ENCODE results near the gene FAM81A.
"Not testable (repeated sequence)": the region's sequence is repeated elsewhere in the genome, so short reads cannot be mapped to it uniquely, and the experiment has no call there.

FAM81A gene

DNA sequence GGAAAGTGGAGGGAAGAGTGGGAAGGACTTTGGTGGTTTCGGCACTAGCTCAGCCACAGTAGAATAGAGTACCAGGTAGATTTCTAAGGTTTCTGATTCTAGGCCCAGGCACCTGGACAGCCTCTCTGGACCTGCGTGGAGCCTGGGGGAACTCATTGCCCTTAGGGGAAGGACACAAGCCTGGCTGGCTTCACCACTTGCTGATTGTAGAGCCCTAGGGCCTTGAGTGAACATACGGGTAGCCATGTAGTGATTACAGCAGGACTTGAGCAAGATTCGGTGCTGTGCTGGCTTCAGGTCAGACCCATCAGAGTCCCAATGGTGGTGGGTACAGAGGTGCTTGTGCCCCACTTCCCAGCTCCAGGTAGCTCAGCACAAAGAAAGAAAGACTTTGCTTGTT is 47.0 kb downstream of the FAM81A start:
- no peak for DNase-seq (ENCODE audit: low read depth, low spot score)

DNA sequence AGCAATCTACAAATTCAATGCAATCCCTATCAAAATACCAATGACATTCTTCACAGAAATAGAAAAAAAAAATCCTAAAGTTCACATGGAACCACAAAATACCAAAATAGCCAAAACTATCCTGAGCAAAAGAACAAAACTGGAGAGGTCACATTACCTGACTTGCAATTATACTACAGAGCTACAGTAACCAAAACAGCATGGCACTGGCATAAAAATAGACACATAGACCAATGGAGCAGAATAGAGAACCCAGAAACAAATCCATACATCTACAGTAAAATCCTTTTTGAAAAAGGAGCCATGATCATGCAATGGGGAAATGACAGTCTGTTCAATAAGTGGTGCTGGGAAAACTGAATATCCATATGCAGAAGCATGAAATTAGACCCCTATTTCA is 51.5 kb downstream of the FAM81A start:
- DNase-seq (ENCODE audit: low read depth, low spot score), result not testable (repeated sequence)

GRCh38 chr15:59491062-59491461 is 53.1 kb downstream of the FAM81A start:
- no peak for DNase-seq (ENCODE audit: low read depth, low spot score)

GRCh38 chr15:59492389-59493377 is 54.7 kb downstream of the FAM81A start:
- DNase-seq (ENCODE audit: low read depth, low spot score), result peak; percentile 4

- no peak for DNase-seq (ENCODE audit: low read depth, low spot score)
Measured at GRCh38 chr15:59501597-59501996, 63.6 kb downstream of the FAM81A start.

DNA sequence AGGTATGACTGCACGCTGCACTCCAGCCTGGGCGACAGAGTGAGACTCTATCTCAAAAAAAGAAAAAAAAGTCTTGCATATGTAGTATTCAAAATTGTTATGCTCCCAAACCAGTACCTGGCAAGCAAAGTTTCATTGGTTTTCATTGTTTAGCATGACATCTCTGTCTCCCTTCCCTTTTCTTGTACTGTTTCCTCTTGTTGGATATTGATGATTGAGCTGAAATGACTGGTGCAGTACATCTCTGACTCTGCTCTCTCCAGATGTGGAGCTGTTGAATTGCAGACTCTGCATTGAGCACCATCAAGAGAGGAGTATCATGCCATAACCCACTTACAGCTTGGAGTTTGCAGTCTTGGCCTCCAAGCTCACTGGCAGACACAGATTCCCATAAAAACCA is 77.2 kb downstream of the FAM81A start:
- no peak for DNase-seq (ENCODE audit: low read depth, low spot score)

- DNase-seq (ENCODE audit: low read depth, low spot score), result no peak
Measured at GRCh38 chr15:59516655-59517461, 78.9 kb downstream of the FAM81A start.

- DNase-seq (ENCODE audit: low read depth, low spot score), result no peak
Measured at GRCh38 chr15:59519329-59519728, 81.3 kb downstream of the FAM81A start.

DNA sequence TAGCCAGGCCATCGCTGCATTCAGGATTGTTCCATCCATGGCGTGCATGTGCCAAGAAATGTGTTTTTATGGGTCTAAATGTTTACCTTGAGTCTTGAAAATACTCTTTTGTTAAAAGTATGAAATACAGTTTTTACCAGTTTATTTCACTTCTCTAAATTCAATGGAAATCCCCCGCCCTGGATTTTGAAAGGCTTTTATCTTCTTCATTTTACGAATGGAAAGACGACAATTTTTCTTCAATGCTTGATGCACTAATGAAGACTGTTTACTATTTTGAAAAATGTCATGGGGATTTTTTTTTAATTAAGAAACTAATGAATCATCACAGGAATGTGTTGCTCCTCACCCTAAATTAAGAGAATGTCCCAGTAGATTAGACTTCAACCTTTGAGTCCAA is 83.5 kb downstream of the FAM81A start:
- DNase-seq (ENCODE audit: low read depth, low spot score), result no peak

GRCh38 chr15:59522988-59523461 is 85.0 kb downstream of the FAM81A start:
- DNase-seq (ENCODE audit: low read depth, low spot score), result no peak

DNA sequence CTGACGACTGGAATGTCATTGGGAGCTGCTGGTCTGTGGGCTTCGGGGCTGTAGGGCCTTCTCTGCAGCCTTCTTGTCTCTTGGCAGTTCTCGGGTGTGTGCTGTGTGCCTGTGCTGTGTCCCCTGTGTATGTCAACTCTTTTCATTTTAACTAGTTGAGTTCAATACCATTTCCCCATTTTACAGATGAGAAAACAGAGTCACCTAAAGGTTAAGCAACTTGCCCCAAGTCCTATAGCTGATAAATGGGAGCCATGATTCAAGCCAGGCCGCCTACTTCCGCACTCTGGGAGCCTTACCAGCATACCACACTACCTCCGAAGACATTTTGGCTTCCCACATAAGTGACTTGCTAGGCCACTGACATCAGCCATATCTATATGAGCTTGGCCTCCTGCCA is 85.7 kb downstream of the FAM81A start:
- no peak for DNase-seq (ENCODE audit: low read depth, low spot score)

DNA sequence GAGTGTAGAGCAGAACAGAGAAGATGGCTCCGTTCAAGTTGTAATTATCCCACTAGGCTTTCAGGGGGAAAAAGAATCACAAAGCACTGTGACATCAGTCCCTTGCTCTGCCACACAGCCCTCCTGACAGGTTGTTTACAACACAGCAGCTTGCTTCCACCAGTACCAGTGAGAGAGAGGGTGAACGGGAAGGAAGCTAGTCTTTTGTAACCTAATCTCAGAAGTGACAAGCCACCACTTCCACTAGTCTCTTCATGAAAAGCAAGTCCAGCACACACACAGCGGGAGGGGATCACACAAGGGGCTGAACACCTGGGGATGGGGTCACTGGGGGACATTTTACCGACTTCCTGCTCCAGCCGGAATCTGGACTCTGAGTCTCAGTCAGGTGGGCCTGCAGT is 86.3 kb downstream of the FAM81A start:
- no peak for DNase-seq (ENCODE audit: low read depth, low spot score)

DNA sequence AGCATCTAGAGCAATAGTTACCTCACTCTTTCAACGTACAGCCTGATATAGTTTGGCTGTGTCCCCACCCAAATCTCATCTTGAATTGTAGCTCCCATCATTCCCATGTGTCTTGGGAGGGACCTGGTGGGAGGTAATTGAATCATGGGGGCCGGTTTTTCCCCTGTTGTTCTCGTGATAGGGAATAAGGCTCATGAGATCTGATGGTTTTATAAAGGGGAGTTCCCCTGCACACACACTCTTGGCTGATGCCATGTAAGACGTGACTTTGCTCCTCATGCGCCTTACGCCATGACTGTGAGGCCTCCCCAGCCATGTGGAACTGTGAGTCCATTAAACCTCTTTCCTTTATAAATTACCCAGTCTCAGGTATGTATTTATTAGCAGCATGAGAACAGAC is 88.5 kb downstream of the FAM81A start:
- not testable (repeated sequence) for DNase-seq (ENCODE audit: low read depth, low spot score)

GRCh38 chr15:59528429-59528828 is 90.4 kb downstream of the FAM81A start:
- no peak for DNase-seq (ENCODE audit: low read depth, low spot score)

- peak; percentile 36 for DNase-seq (ENCODE audit: low read depth, low spot score)
Measured at GRCh38 chr15:59528961-59529402, 91.0 kb downstream of the FAM81A start.

GRCh38 chr15:59531066-59531675 is 93.2 kb downstream of the FAM81A start:
- DNase-seq (ENCODE audit: low read depth, low spot score), result no peak

DNA sequence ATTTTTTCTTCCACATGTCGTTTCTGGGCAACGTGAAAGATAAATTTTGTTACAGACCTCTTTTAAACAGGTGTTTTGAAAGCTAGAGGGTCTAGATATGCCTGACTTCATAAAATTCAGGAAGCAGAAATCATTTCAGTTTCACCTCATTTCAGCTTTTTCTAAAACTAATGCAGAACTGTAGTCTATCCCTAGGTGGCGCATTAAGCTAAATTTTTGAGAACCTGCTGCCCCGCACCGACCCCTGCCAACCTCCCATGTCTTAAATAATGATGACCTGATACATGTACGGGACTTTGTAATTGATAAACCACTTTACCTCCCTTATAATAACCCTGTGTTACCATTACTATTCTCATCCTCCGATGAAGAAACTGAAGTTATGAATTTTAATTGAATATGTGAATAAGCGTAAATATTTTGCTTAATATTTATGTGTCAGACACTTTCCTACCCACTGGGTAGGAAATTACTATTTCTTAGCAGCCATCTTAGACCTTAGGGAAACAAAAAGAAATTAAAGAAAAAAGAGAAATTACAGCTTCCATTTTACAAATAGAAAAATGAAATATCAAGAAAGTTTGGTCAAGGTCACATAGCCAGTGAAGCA is 94.9 kb downstream of the FAM81A start:
- no peak for DNase-seq (ENCODE audit: low read depth, low spot score)

DNA sequence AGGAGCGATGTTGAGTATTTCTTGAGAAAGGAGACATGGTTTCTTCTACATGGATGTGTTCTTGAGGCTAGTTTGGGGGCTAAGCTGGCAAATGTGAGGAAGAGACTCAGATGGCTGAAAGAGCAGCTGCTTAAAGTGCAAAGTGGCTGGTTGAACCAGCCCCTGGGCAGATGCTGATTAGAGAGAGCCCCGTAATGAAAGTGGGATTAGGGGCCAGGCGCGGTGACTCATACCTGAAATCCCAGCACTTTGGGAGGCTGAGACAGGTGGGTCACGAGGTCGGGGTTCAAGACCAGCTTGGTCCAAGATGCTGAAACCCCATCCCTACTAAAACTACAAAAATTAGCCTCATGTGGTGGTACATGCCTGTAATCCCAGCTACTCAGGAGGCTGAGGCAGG is 98.6 kb downstream of the FAM81A start:
- DNase-seq (ENCODE audit: low read depth, low spot score), result no peak

- DNase-seq (ENCODE audit: low read depth, low spot score), result no peak
Measured at GRCh38 chr15:59537403-59537802, 99.4 kb downstream of the FAM81A start.

DNA sequence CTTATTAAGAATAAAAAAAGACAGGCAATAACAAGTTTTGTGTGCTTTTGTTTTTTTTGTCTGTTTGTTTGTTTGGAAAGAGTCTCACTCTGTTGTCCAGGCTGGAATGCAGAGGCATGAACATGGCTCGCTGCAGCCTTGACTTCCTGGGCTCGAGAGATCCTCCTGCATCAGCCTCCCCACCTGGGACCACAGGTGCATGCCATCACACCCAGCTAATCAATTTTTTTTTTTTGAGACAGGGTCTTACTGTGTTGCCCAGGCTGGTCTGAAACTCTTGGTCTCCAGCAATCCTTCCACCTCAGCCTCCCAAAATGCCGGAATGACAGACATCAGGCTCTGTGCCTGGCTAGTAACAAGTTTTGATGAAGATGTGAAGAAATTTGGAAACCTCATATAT is 100.5 kb downstream of the FAM81A start:
- DNase-seq (ENCODE audit: low read depth, low spot score), result no peak

- DNase-seq (ENCODE audit: low read depth, low spot score), result no peak
Measured at GRCh38 chr15:59539799-59540198, 101.8 kb downstream of the FAM81A start.

DNA sequence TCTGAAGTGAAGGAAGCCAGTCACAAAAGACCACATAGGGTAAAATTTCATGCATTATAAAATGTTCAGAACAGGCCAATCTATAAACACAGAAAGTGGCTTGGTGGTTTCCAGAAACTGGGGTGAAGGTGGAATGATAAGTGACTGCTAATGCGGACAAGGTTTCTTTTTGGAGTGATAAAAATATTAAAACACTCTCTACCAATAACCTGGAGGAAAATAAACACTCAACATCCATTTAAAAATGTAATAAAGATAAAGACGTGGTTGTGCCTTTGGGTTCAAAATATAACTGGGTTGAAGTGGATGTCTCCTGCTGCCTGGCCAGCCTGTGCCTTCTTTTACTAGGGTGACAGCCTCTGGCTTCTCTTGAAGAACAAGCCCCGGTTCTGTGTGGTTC is 102.7 kb downstream of the FAM81A start:
- DNase-seq (ENCODE audit: low read depth, low spot score), result no peak
